ENCODE data around the gene LYRM1. TPM values are rescaled to one million over a fixed set of nuclear protein-coding genes. Genes with fewer than 3 reads are reported as not detected.

The LYRM1 gene
- total RNA-seq, 1 donor from 2014 or later, result 24.1 TPM

- Mint-ChIP-seq H3K9me3 (ENCODE audit: unreplicated experiment) (no peaks in the 10 kb centered on the region), H3K27me3 (ENCODE audit: low read depth, unreplicated experiment) (no peaks in the 10 kb centered on the region), H3K4me1 (ENCODE audit: low read depth, unreplicated experiment) (no peaks in the 10 kb centered on the region), H3K4me3 (ENCODE audit: unreplicated experiment) (no peak overlapping the region), H3K36me3 (ENCODE audit: low read depth, unreplicated experiment) (no peaks in the 10 kb centered on the region), H3K27ac (ENCODE audit: unreplicated experiment) (no peak overlapping the region)
- Histone ChIP-seq H3K36me3 (ENCODE audit: insufficient read depth, low read length) (no peaks in the 10 kb centered on the region), H3K4me3 (ENCODE audit: insufficient read depth, low read depth, low read length) (no peak overlapping the region), H3K27me3 (ENCODE audit: insufficient read depth, low read length) (no peaks in the 10 kb centered on the region), H3K79me2 (ENCODE audit: insufficient read depth, low read length) (no peaks in the 10 kb centered on the region), H2AFZ (ENCODE audit: low read depth, low read length) (no peak overlapping the region), H4K20me1 (ENCODE audit: insufficient read depth, low read length) (no peaks in the 10 kb centered on the region), H3K4me2 (ENCODE audit: low read length) (no peak overlapping the region), H3K27ac (ENCODE audit: low read depth, low read length) (no peak overlapping the region), H3K9me3 (ENCODE audit: insufficient read depth, low read depth, low read length) (no peaks in the 10 kb centered on the region), H3K4me1 (ENCODE audit: insufficient read depth, low read length) (no peaks in the 10 kb centered on the region), H3K9ac (ENCODE audit: low read length) (no peak overlapping the region)
- DNase-seq (ENCODE audit: low read depth), result no peak
- TF ChIP-seq EZH2 (IDR thresholded peaks at IDR 0.05; ENCODE audit: insufficient read depth, low read length), result no peak
- TF ChIP-seq, protein P1, sequence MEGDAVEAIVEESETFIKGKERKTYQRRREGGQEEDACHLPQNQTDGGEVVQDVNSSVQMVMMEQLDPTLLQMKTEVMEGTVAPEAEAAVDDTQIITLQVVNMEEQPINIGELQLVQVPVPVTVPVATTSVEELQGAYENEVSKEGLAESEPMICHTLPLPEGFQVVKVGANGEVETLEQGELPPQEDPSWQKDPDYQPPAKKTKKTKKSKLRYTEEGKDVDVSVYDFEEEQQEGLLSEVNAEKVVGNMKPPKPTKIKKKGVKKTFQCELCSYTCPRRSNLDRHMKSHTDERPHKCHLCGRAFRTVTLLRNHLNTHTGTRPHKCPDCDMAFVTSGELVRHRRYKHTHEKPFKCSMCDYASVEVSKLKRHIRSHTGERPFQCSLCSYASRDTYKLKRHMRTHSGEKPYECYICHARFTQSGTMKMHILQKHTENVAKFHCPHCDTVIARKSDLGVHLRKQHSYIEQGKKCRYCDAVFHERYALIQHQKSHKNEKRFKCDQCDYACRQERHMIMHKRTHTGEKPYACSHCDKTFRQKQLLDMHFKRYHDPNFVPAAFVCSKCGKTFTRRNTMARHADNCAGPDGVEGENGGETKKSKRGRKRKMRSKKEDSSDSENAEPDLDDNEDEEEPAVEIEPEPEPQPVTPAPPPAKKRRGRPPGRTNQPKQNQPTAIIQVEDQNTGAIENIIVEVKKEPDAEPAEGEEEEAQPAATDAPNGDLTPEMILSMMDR (IDR thresholded peaks at IDR 0.05; ENCODE audit: insufficient read depth, low read depth, low read length), result no peak
- no peak for FAIRE-seq
Measured at GRCh38 chr16:20956319-20956718, 55.7 kb downstream of the LYRM1 start.

- H3K36me3 Mint-ChIP-seq (ENCODE audit: low read depth, unreplicated experiment), result no peaks in the 10 kb centered on the region
- no peaks in the 10 kb centered on the region for H3K9me3 ChIP-seq (ENCODE audit: insufficient read depth, low read depth, low read length)
- no peak overlapping the region for H3K4me3 ChIP-seq (ENCODE audit: insufficient read depth, low read depth, low read length)
- H3K27me3 Mint-ChIP-seq (ENCODE audit: low read depth, unreplicated experiment), result no peaks in the 10 kb centered on the region
- FAIRE-seq (no peak), DNase-seq (ENCODE audit: low read depth) (no peak)
- H3K36me3 ChIP-seq (ENCODE audit: insufficient read depth, low read length), result no peaks in the 10 kb centered on the region
- H3K4me1 ChIP-seq (ENCODE audit: insufficient read depth, low read length), result no peaks in the 10 kb centered on the region
- TF ChIP-seq, protein P1 (IDR thresholded peaks at IDR 0.05; ENCODE audit: insufficient read depth, low read depth, low read length), result no peak
- no peak for TF ChIP-seq EZH2 (IDR thresholded peaks at IDR 0.05; ENCODE audit: insufficient read depth, low read length)
- H2AFZ ChIP-seq (ENCODE audit: low read depth, low read length), result no peak overlapping the region
- H3K27ac ChIP-seq (ENCODE audit: low read depth, low read length), result no peak overlapping the region
- no peaks in the 10 kb centered on the region for H3K27me3 ChIP-seq (ENCODE audit: insufficient read depth, low read length)
- H3K4me1 Mint-ChIP-seq (ENCODE audit: low read depth, unreplicated experiment), result no peaks in the 10 kb centered on the region
- H3K4me2 ChIP-seq (ENCODE audit: low read length), result no peak overlapping the region
- H3K27ac Mint-ChIP-seq (ENCODE audit: unreplicated experiment), result no peak overlapping the region
- H3K79me2 ChIP-seq (ENCODE audit: insufficient read depth, low read length), result no peaks in the 10 kb centered on the region
- no peaks in the 10 kb centered on the region for H3K9me3 Mint-ChIP-seq (ENCODE audit: unreplicated experiment)
- no peaks in the 10 kb centered on the region for H4K20me1 ChIP-seq (ENCODE audit: insufficient read depth, low read length)
- no peak overlapping the region for H3K9ac ChIP-seq (ENCODE audit: low read length)
- H3K4me3 Mint-ChIP-seq (ENCODE audit: unreplicated experiment), result no peak overlapping the region
Measured at GRCh38 chr16:20957153-20957552, 56.6 kb downstream of the LYRM1 start.

DNA sequence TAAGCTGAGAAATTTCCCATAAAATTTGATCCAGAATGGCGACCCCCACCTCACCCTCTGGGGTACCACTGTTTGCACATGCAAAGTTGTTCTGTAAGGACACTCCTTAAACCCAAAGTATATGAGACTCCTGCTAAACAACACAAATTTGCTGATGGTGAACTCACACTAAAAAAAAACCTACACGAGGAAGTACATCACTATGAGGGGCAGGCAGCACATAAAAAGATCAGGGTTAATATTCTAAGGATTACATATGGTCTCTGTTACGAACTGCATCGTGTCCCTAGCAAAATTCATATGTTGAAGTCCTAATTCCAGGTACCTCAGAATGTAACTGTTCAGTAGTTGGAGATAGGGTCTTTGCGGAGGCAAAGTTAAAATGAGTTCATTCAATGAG, 60.3 kb downstream of the LYRM1 start:
- Mint-ChIP-seq H3K36me3 (ENCODE audit: low read depth, unreplicated experiment) (no peaks in the 10 kb centered on the region), H3K27ac (ENCODE audit: unreplicated experiment) (no peak overlapping the region)
- no peaks in the 10 kb centered on the region for H3K4me1 ChIP-seq (ENCODE audit: insufficient read depth, low read length)

More for the DNA sequence above, 60.3 kb downstream of the LYRM1 start:
- DNase-seq (ENCODE audit: low read depth) (no peak), FAIRE-seq (no peak)
- Mint-ChIP-seq H3K4me1 (ENCODE audit: low read depth, unreplicated experiment) (no peaks in the 10 kb centered on the region), H3K27me3 (ENCODE audit: low read depth, unreplicated experiment) (peaks cover 2% of the 10 kb centered on the region), H3K9me3 (ENCODE audit: unreplicated experiment) (peaks cover 2% of the 10 kb centered on the region), H3K4me3 (ENCODE audit: unreplicated experiment) (no peak overlapping the region)
- no peaks in the 10 kb centered on the region for H4K20me1 ChIP-seq (ENCODE audit: insufficient read depth, low read length)
- no peaks in the 10 kb centered on the region for H3K79me2 ChIP-seq (ENCODE audit: insufficient read depth, low read length)
- peaks cover 3% of the 10 kb centered on the region for H3K9me3 ChIP-seq (ENCODE audit: insufficient read depth, low read depth, low read length)
- H3K4me2 ChIP-seq (ENCODE audit: low read length), result no peak overlapping the region
- H3K27me3 ChIP-seq (ENCODE audit: insufficient read depth, low read length), result no peaks in the 10 kb centered on the region
- no peak overlapping the region for H3K9ac ChIP-seq (ENCODE audit: low read length)
- TF ChIP-seq, protein P1 (IDR thresholded peaks at IDR 0.05; ENCODE audit: insufficient read depth, low read depth, low read length), result no peak
- no peak for TF ChIP-seq EZH2 (IDR thresholded peaks at IDR 0.05; ENCODE audit: insufficient read depth, low read length)
- H3K27ac ChIP-seq (ENCODE audit: low read depth, low read length), result no peak overlapping the region
- no peak overlapping the region for H2AFZ ChIP-seq (ENCODE audit: low read depth, low read length)
- no peaks in the 10 kb centered on the region for H3K36me3 ChIP-seq (ENCODE audit: insufficient read depth, low read length)
- no peak overlapping the region for H3K4me3 ChIP-seq (ENCODE audit: insufficient read depth, low read depth, low read length)
